PC-3 (cell line): ENCODE measurements around the gene TUFM.

Experiments used
- EZH2 ChIP-seq: fragments of 300-600 bp; sonication (generic); IDR thresholded peaks from one replicate; pipeline ENCODE4 v1.6.1; 2017; ENCODE audit warnings: antibody characterized with exemption, mild to moderate bottlenecking, low read length; ENCODE audit not compliant: unreplicated experiment
- EZH2phosphoT487 ChIP-seq: fragments of 300-600 bp; sonication (generic); IDR thresholded peaks from 2 replicates; pipeline ENCODE4 v1.6.1; 2018; ENCODE audit warnings: mild to moderate bottlenecking, antibody characterized with exemption, low read length, borderline replicate concordance
- TF ChIP-seq, protein P1 (sequence below): fragments of 300-600 bp; sonication (generic); conservative IDR thresholded peaks from 2 replicates; pipeline ENCODE4 v1.5.1; 2017; ENCODE audit warnings: antibody characterized with exemption, low read depth, mild to moderate bottlenecking, low read length

DNA sequence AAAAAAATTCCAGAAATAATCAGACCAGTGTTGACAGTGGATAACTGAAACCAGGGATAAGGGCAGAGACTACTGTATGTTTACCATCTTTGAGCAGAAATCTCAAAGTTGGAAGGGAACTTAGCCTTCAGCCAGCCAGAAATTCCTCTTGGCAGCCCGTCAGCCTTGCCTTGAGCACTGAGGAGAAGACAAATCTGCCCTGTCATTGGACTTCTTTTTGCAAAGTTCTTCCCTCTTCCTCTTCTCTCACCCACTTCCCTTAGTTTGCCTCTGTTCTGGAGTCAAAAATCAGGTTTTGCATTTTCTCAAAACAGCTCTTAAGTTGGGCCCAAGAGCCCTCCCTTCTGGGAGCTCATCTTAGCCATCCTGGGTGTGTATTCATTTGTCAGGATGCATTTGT, 6.2 kb downstream of the TUFM start:
- TF ChIP-seq, protein P1, sequence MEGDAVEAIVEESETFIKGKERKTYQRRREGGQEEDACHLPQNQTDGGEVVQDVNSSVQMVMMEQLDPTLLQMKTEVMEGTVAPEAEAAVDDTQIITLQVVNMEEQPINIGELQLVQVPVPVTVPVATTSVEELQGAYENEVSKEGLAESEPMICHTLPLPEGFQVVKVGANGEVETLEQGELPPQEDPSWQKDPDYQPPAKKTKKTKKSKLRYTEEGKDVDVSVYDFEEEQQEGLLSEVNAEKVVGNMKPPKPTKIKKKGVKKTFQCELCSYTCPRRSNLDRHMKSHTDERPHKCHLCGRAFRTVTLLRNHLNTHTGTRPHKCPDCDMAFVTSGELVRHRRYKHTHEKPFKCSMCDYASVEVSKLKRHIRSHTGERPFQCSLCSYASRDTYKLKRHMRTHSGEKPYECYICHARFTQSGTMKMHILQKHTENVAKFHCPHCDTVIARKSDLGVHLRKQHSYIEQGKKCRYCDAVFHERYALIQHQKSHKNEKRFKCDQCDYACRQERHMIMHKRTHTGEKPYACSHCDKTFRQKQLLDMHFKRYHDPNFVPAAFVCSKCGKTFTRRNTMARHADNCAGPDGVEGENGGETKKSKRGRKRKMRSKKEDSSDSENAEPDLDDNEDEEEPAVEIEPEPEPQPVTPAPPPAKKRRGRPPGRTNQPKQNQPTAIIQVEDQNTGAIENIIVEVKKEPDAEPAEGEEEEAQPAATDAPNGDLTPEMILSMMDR, result no peak
- no peak for TF ChIP-seq EZH2
- TF ChIP-seq EZH2phosphoT487, result no peak
